ENCODE measurements around the gene TIAM2. TPM values are rescaled to one million over a fixed set of nuclear protein-coding genes. Genes with fewer than 3 reads are reported as not detected.

Gene TIAM2
- total RNA-seq, 2 donors from 2014 or later, result 9.3 to 10.3 TPM

DNA sequence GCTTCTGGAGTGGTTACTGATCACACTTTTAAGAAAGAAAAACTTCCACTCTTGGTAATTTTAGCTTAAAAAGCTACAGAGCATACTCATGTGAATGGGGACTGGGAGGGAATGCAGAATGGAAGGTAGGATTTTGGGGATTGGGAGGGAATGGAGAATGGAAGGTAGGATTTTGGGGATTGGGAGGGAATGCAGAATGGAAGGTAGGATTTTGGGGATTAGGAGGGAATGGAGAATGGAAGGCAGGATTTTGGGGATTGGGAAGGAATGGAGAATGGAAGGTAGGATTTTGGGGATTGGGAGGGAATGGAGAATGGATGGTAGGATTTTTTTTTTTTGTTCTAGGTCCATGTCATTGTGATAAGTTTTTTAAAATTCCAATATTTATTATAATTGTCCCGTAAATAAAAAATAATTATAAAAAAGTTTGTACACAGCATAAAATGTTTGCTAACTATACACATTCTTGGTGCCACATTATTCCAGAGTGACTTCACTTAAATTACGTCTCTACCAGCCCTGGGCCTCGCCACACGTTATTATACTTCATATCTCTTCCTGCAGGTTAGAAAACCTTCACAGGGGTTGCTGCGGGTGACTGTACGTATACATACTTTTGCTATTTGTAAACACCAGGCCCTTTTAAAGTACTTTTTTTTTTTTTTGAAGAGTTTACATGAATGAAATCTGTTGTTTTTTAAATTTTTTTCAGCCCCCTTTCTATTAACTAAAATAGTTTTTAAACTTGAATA, 127.3 kb downstream of the TIAM2 start:
- no peak overlapping the region for H3K4me3 ChIP-seq

DNA sequence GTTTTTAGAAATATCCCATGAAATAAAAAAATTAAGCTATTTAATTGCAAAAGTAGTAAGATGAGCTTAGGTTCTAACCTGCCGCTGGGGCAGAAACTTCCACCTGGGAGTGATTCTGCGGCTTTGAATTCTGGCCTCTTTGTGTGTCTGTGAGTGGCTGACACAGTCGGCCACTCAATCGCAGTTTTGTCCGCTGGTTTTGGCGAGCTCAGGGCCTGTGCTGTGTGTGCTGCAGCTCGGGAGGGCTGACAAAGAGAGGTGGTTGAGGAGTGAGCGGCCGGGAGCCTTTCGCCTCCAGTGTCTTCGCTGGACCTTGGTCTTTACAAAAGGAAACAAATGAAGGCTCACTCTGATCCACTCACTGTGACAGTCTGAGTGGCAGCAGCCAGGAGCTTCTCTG, 128.4 kb downstream of the TIAM2 start:
- Histone ChIP-seq H3K4me3 (no peak overlapping the region), H3K27me3 (no peaks in the 10 kb centered on the region)
- TF ChIP-seq, protein P1, sequence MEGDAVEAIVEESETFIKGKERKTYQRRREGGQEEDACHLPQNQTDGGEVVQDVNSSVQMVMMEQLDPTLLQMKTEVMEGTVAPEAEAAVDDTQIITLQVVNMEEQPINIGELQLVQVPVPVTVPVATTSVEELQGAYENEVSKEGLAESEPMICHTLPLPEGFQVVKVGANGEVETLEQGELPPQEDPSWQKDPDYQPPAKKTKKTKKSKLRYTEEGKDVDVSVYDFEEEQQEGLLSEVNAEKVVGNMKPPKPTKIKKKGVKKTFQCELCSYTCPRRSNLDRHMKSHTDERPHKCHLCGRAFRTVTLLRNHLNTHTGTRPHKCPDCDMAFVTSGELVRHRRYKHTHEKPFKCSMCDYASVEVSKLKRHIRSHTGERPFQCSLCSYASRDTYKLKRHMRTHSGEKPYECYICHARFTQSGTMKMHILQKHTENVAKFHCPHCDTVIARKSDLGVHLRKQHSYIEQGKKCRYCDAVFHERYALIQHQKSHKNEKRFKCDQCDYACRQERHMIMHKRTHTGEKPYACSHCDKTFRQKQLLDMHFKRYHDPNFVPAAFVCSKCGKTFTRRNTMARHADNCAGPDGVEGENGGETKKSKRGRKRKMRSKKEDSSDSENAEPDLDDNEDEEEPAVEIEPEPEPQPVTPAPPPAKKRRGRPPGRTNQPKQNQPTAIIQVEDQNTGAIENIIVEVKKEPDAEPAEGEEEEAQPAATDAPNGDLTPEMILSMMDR (IDR thresholded peaks at IDR 0.05), result no peak

More for the DNA sequence above, 127.3 kb downstream of the TIAM2 start:
- Histone ChIP-seq H3K27me3 (no peaks in the 10 kb centered on the region), H3K4me1 (peaks cover 0 to 10% of the 10 kb centered on the region in 2 donors), H3K9me3 (no peaks in the 10 kb centered on the region), H3K36me3 (no peaks in the 10 kb centered on the region), H3K27ac (no peak overlapping the region)
- no peak for DNase-seq (ENCODE audit: low spot score)
- TF ChIP-seq, protein P1 (IDR thresholded peaks at IDR 0.05), result no peak

DNA sequence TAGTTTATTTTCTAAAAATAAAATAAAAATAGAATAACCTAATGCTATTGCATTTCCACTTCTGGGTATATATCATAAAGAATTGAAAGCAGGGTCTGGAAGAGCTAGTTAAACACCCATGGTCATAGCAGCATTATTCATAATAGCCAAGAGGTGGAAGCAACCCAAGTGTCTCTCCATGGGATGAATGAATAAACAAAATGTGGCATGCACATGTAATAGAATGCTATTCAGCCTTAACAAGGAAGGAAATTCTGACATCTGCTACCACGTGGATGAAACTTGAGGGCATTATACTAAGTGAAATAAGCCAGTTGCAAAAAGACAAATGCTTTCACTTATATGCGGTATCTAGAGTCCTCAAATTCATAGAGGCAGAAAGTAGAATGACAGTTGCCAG, 130.8 kb downstream of the TIAM2 start:
- Histone ChIP-seq H3K27ac (no peak overlapping the region), H3K4me1 (peaks cover 0 to 10% of the 10 kb centered on the region in 2 donors), H3K36me3 (no peaks in the 10 kb centered on the region), H3K9me3 (no peaks in the 10 kb centered on the region), H3K4me3 (no peak overlapping the region), H3K27me3 (no peaks in the 10 kb centered on the region)
- TF ChIP-seq, protein P1 (IDR thresholded peaks at IDR 0.05), result no peak
- no peak for DNase-seq (ENCODE audit: low spot score)

More for the DNA sequence above, 128.4 kb downstream of the TIAM2 start:
- Histone ChIP-seq H3K4me1 (peaks cover 0 to 10% of the 10 kb centered on the region in 2 donors), H3K36me3 (no peaks in the 10 kb centered on the region), H3K27ac (no peak overlapping the region), H3K9me3 (no peaks in the 10 kb centered on the region)
- no peak for DNase-seq (ENCODE audit: low spot score)

DNA sequence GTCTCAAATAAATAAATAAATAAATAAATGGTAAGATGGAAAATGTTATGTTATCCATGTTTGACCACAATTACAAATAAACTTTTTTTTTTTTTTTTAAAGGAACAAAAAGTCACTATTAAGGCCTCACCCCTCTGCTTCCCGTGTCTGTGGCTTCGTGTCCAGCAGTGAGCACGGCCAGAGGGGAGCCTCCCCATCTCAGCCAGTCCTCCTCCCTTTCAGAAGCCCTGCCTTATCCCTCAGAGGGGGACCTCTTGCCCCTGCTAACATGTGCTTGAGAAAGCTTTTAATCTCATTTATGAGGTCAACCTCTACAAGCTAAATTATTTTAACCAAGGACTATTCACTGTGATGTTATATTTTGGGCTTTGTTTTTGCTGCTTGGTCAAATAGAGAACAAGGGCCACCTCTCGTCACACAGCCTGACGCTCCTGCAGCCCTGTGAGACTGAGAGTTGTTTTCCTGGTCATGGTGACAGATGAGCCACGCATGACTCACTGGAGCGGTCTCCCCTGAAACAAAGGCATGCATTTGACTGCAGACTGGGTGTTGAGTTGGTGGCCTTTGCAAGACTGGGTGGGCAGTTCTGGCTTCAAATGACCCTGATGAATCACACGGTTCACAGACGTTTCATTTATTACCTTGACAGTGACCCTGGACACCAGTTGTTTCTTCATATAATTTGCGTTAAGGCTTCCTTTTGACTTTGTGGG, 131.8 kb downstream of the TIAM2 start:
- Histone ChIP-seq H3K4me1 (peaks cover 0 to 2% of the 10 kb centered on the region in 2 donors), H3K4me3 (no peak overlapping the region), H3K27ac (no peak overlapping the region), H3K9me3 (no peaks in the 10 kb centered on the region), H3K27me3 (no peaks in the 10 kb centered on the region), H3K36me3 (no peaks in the 10 kb centered on the region)
- no peak for DNase-seq (ENCODE audit: low spot score)
- TF ChIP-seq, protein P1 (IDR thresholded peaks at IDR 0.05), result no peak

DNA sequence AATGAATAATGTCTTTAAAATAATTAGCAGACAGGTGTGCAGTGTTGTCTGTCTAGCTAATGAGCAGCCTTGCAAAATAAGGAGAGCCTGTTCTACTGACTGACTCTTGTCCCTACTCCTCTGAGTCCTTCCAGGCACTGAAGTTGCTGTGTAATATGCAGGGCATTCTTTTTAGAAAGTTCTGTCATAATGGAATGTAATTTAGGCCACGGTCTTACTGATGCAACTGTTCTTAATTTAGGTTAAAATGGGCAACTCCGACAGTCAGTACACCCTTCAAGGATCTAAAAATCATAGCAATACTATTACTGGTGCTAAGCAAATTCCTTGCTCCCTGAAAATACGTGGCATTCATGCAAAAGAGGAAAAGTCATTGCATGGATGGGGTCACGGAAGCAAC, 133.9 kb downstream of the TIAM2 start:
- H3K9me3 ChIP-seq, result no peaks in the 10 kb centered on the region
- DNase-seq (ENCODE audit: low spot score), result no peak
- no peaks in the 10 kb centered on the region for H3K36me3 ChIP-seq
- H3K27ac ChIP-seq, result no peak overlapping the region
- TF ChIP-seq, protein P1 (IDR thresholded peaks at IDR 0.05), result no peak
- no peaks in the 10 kb centered on the region for H3K4me1 ChIP-seq
- no peak overlapping the region for H3K4me3 ChIP-seq
- H3K27me3 ChIP-seq, result no peaks in the 10 kb centered on the region

All from right atrium auricular region (tissue), 2 donors.